HG03139 (cell line): ENCODE results near the gene USP40.

Experiments
- ATAC-seq: cut with Tn5 transposase; IDR thresholded peaks from one replicate; pipeline ENCODE4 v1.9.1; 2021; ENCODE audit not compliant: unreplicated experiment

Gene USP40

DNA sequence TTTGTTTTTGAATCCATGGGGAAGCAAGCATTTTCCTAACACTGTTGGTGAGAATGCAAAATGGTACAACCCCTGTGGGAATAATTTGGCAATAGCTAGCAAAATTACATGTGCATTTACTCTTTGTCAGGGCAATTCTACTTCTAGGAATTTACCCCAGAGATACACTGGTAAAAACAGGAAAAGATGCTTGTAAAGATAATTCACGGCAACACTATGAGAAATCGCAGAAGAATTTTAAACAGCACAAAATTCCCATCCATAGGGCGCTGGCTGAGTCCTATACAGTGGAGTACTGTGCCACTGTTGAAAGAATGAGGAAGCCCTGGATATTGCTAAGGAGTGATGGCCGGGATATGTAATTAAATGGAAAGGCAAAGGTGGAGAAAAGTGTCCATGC is 136.5 kb downstream of the USP40 start:
- ATAC-seq: no peak

DNA sequence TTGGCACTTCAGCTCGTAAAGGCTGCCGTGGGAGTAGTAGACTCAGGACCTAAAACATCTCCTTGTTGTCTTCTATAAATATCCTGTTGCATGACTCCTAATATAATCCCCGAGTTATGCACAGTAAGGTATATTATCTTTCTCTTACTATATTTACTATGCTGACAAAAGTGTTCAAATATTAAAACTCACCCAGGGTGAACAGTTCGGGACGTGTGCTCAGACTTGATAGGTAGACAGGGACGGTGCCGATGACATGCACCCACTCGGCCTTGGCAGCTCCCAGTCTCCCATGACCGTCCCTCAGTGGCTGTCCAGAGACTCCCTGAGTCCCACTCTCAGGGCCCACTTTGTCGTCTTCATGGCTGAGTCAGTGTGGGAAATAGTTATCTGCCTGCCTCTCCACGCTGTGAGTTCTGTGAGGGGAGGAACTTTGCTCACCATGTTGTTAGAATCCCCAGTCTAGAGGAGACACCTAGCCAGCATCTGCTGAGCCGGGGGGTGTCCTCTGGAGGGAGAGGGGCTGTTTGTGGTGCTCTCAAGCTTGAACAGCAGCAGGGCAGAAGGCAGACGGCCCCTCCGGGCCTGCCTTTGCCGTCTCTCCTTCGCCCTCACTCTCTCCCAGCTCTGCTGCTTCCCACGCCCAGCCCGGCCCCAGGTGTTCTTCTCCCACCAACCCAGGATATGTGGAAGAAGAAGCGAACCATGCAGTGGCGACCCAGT is 137.2 kb downstream of the USP40 start:
- ATAC-seq: no peak

DNA sequence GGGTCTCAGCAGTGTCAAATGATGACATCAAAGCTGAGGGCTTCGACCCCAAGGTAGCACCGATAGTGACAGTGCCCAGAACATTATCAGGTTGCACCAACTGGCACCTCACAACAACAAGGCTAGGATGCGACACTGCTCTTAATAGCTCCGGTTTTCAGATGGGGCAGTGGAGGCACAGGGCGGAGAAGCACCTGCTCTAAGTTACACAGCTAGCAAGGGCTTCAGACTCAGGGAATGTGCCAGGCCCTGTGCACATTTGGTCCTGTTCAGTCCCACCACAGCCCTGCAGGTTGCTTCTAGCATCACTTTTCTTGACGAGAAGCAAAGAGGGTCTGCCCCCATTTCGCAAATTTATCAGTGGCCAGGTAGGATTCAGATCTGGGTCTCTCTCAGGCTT is 138.1 kb downstream of the USP40 start:
- no peak for ATAC-seq

DNA sequence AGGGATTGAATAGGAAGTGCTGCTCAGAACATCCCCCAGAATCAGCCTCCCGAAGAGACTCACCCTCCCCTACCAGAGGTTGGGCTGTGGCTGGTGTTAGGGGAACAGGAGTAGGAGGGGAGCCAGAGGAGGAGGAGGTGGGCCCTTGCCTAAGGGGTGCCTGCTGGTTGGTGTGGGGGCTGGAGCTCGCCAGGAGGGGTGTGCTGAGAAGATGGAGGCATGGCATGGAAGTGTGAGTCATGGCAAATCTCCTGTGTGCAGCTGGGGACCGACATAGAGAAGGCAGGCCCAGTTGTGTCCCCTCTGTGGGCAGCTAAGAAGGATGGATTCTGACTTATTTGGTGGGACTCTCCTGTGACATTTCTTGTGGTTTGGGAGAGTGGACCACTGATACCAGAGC is 138.6 kb downstream of the USP40 start:
- ATAC-seq: no peak

DNA sequence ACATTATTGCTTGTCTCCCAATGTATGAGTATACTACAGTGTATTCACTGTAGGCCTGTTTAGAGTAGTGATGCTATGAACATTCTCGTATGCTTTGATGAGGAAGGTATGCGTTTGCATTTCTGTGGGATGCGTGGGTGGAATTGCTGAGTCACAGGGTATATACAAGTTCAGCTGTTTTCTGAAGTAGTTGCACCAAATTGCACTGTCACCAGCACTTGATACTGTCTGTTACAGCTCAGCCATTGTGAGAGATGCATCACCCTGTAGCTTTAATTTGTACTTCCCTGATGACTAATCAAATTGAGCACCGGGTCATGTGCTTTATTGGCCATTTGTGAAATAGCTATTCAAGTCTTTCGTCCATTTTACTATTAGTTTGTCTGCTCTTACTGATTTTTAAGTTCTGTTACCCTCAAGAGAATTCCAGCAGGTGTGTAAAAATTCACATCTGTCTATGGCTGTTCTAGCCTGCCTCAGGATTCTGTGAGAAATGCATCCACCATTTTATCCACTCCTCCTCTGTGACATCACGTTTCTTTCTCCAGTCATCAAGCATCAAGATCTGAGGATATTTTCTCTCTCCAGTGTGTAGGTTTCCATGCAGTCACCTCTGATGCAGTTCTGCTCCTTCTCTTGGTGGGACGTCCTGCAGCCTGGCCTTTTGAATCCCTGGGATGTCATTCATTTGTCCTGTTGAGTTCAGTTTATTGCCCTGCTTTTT is 139.8 kb downstream of the USP40 start:
- ATAC-seq: no peak
